ENCODE measurements around the gene DLG2. TPM values are rescaled to one million over a fixed set of nuclear protein-coding genes. Genes with fewer than 3 reads are reported as not detected.

DLG2 gene
- total RNA-seq, 4 donors from 2014 or later: 7.3 to 14.1 (median 11.1) TPM

DNA sequence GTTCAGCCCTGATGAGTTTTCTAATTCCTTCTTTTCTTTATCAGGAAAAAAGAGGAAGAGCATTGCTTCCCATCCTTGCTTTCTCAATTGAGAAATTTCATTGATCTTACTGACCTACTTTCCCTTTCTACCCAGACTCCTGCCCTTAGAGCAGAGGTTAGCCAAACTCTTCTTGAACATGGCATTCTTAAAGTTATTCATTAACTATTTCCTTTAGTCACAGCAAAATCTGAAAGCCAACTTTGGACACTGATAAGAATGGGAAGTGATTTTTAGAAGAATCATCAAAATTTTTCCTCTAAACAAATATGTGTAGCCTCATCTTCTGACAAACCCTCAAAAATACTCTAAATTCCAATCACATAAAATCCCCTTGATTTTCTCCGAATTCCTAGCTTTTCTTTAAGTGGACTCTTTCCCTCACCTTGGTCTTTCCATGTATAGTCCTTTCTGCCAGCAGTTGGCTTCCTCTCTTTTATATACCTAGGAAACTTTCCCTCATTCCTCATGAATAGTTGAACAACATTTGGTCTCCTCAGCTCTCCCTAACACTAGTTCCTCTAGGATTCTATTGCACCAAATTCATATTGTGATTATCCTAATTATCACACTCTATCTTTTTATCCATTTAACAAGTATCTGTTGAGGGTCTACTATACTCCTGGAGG, 1774.2 kb downstream of the DLG2 start:
- intact Hi-C loops (cut with DNase I): no loop called here
- TF ChIP-seq, protein P1, sequence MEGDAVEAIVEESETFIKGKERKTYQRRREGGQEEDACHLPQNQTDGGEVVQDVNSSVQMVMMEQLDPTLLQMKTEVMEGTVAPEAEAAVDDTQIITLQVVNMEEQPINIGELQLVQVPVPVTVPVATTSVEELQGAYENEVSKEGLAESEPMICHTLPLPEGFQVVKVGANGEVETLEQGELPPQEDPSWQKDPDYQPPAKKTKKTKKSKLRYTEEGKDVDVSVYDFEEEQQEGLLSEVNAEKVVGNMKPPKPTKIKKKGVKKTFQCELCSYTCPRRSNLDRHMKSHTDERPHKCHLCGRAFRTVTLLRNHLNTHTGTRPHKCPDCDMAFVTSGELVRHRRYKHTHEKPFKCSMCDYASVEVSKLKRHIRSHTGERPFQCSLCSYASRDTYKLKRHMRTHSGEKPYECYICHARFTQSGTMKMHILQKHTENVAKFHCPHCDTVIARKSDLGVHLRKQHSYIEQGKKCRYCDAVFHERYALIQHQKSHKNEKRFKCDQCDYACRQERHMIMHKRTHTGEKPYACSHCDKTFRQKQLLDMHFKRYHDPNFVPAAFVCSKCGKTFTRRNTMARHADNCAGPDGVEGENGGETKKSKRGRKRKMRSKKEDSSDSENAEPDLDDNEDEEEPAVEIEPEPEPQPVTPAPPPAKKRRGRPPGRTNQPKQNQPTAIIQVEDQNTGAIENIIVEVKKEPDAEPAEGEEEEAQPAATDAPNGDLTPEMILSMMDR (IDR thresholded peaks at IDR 0.05): no peak
- TF ChIP-seq EP300 (IDR thresholded peaks at IDR 0.05) (no peak), POLR2AphosphoS5 (IDR thresholded peaks at IDR 0.05) (no peak), POLR2A (IDR thresholded peaks at IDR 0.05; ENCODE audit: low read depth) (no peak)

DNA sequence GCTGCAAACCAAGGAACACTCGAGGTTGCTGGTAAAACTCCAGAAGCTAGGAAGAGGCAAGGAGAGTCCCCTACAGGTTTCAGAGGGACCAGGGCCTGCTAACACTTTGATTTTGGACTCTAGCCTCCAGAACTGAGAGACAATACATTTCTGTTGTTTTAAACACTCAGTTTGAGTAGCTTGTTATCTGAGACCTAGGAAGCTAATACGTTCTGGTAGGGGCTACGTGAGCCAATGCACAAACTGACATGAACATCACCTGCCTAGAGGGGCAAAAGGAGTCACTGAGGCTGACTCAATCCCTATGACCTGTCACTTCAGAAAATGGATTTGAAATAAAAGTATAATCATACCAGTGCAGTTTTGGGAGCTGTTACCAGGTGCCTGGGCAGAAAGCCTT, 1775.1 kb downstream of the DLG2 start:
- WGBS: 100% methylated on average over 3 of the region's 3 CpGs
- peaks cover 0 to 5% (median 2%) of the 10 kb centered on the region in 4 donors for H3K9me3 ChIP-seq
- no peaks in the 10 kb centered on the region for H3K36me3 ChIP-seq
- no peak overlapping the region for H3K4me3 ChIP-seq
- H3K27me3 ChIP-seq: no peaks in the 10 kb centered on the region
- intact Hi-C loops (cut with DNase I): no loop called here
- no peaks in the 10 kb centered on the region for H3K4me1 ChIP-seq
- DNase-seq (ENCODE audit: extremely low spot score): no peak
- TF ChIP-seq POLR2A (IDR thresholded peaks at IDR 0.05; ENCODE audit: low read depth) (no peak), POLR2AphosphoS5 (IDR thresholded peaks at IDR 0.05) (no peak), EP300 (IDR thresholded peaks at IDR 0.05) (no peak)
- TF ChIP-seq, protein P1 (IDR thresholded peaks at IDR 0.05): no peak
- no peak overlapping the region for H3K27ac ChIP-seq (replicated peaks in 1 of 4)

More for the DNA sequence above, 1774.2 kb downstream of the DLG2 start:
- Histone ChIP-seq H3K27me3 (no peaks in the 10 kb centered on the region), H3K4me1 (no peaks in the 10 kb centered on the region), H3K9me3 (peaks cover 0 to 11% (median 5%) of the 10 kb centered on the region in 4 donors), H3K4me3 (no peak overlapping the region), H3K27ac (replicated peaks in 1 of 4) (no peak overlapping the region), H3K36me3 (no peaks in the 10 kb centered on the region)
- WGBS: 71% methylated on average over 1 of the region's 1 CpG
- no peak for DNase-seq (ENCODE audit: extremely low spot score)

DNA sequence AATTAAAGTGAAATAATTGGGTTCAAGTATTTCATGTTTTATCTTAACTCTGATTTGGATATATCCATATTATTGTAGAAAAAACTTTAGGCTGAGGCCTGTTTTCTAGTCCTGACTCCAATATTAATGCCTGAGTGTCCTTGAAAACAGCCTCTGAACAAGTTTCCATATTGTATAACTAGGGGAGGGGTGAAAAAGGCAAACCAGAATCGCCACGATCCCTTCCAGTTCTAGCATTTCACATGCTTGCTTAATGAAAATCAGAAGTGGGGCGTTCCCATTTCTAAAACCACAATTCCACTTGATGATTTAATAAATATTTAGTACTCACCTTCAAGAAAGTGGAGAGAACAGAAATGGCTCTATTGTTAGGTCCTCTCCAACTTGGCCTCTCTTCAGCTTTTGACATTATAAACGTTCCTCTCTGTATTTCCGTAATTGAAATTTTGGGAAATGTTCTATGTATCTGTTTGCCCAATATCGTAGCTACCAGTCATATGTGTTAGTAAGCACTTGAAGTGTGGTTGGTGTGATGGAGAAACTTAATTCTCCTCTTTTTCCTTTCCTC, 1779.6 kb downstream of the DLG2 start:
- no peaks in the 10 kb centered on the region for H3K4me1 ChIP-seq
- H3K4me3 ChIP-seq: no peak overlapping the region
- TF ChIP-seq, protein P1 (IDR thresholded peaks at IDR 0.05): no peak
- TF ChIP-seq POLR2A (IDR thresholded peaks at IDR 0.05; ENCODE audit: low read depth) (no peak), EP300 (IDR thresholded peaks at IDR 0.05) (no peak)
- WGBS: 89% methylated on average over 6 of the region's 6 CpGs
- H3K9me3 ChIP-seq: no peaks in the 10 kb centered on the region
- H3K27ac ChIP-seq (replicated peaks in 1 of 4): no peak overlapping the region
- DNase-seq (ENCODE audit: extremely low spot score): no peak
- no peaks in the 10 kb centered on the region for H3K36me3 ChIP-seq
- H3K27me3 ChIP-seq: no peaks in the 10 kb centered on the region
- intact Hi-C loops (cut with DNase I): no loop called here

DNA sequence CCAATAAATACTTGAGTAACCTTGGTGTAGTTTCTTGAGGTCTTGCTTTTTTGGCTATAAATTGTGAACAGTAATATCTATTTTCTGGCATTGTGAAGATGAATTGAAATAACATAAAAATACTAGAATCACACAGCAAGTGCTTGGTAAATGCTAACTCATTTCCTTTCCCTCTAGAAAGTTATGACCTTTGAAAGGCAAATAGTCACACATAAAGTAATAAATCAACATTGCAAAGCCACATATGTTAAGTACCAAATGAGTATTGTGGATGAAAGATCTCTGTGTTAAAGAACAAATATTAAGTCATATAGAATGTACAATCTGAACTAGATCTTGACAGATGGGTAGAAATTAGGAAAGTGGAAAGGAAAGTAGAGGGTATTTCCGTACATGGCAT, 1781.3 kb downstream of the DLG2 start:
- Histone ChIP-seq H3K27me3 (no peaks in the 10 kb centered on the region), H3K4me1 (no peaks in the 10 kb centered on the region), H3K27ac (replicated peaks in 1 of 4) (no peak overlapping the region), H3K36me3 (no peaks in the 10 kb centered on the region), H3K4me3 (no peak overlapping the region), H3K9me3 (no peaks in the 10 kb centered on the region)
- no peak for DNase-seq (ENCODE audit: extremely low spot score)
- intact Hi-C loops (cut with DNase I): no loop called here
- 95% methylated on average over 1 of the region's 1 CpG for WGBS
- TF ChIP-seq EP300 (IDR thresholded peaks at IDR 0.05) (no peak), POLR2AphosphoS5 (IDR thresholded peaks at IDR 0.05) (no peak), POLR2A (IDR thresholded peaks at IDR 0.05; ENCODE audit: low read depth) (no peak)
- TF ChIP-seq, protein P1 (IDR thresholded peaks at IDR 0.05): no peak
